ENCODE data around the gene TMEM218.

The TMEM218 gene

GRCh38 chr11:125070699-125071254, 40.6 kb downstream of the TMEM218 start:
- TF ChIP-seq CTCF (IDR thresholded peaks at IDR 0.05; ENCODE audit: low read depth, low read length, missing control alignments): no peak
- DNase-seq (ENCODE audit: extremely low read depth, low read depth): no peak
- no peak overlapping the region for H3K4me3 ChIP-seq (replicated peaks; ENCODE audit: low read depth, low read length)

- no peak overlapping the region for H3K4me3 ChIP-seq (replicated peaks; ENCODE audit: low read depth, low read length)
- TF ChIP-seq CTCF (IDR thresholded peaks at IDR 0.05; ENCODE audit: low read depth, low read length, missing control alignments): no peak
- DNase-seq (ENCODE audit: extremely low read depth, low read depth): no peak
Measured at GRCh38 chr11:125069796-125070195, 41.6 kb downstream of the TMEM218 start.

GRCh38 chr11:125069008-125069407, 42.4 kb downstream of the TMEM218 start:
- DNase-seq (ENCODE audit: extremely low read depth, low read depth): no peak
- no peak for TF ChIP-seq CTCF (IDR thresholded peaks at IDR 0.05; ENCODE audit: low read depth, low read length, missing control alignments)
- H3K4me3 ChIP-seq (replicated peaks; ENCODE audit: low read depth, low read length): no peak overlapping the region

GRCh38 chr11:125068368-125068767, 43.1 kb downstream of the TMEM218 start:
- TF ChIP-seq CTCF (IDR thresholded peaks at IDR 0.05; ENCODE audit: low read depth, low read length, missing control alignments): no peak
- no peak overlapping the region for H3K4me3 ChIP-seq (replicated peaks; ENCODE audit: low read depth, low read length)
- no peak for DNase-seq (ENCODE audit: extremely low read depth, low read depth)

- H3K4me3 ChIP-seq (replicated peaks; ENCODE audit: low read depth, low read length): peak overlapping the region; percentile 56; the same call in 1 of the 2 replicates
- DNase-seq (ENCODE audit: extremely low read depth, low read depth): no peak
- no peak for TF ChIP-seq CTCF (IDR thresholded peaks at IDR 0.05; ENCODE audit: low read depth, low read length, missing control alignments)
Measured at GRCh38 chr11:125064070-125064469, 47.4 kb downstream of the TMEM218 start.

- H3K4me3 ChIP-seq (replicated peaks; ENCODE audit: low read depth, low read length): peak overlapping the region; percentile 56
- no peak for DNase-seq (ENCODE audit: extremely low read depth, low read depth)
- no peak for TF ChIP-seq CTCF (IDR thresholded peaks at IDR 0.05; ENCODE audit: low read depth, low read length, missing control alignments)
Measured at GRCh38 chr11:125063429-125064043, 47.9 kb downstream of the TMEM218 start.

All from HFF-Myc (cell line).